Activated CD8-positive, alpha-beta memory T cell treated with anti-CD3 and anti-CD28 coated beads, Interleukin-2, amount 50 U/mL, for 24 hours (primary cell): ENCODE results near the gene SCLY.

ENCODE experiments used
- DNase-seq: peaks from one replicate; pipeline ENCODE4 v3.0.0-alpha.2; 2020; ENCODE audit errors: extremely low read depth

The SCLY gene

DNA sequence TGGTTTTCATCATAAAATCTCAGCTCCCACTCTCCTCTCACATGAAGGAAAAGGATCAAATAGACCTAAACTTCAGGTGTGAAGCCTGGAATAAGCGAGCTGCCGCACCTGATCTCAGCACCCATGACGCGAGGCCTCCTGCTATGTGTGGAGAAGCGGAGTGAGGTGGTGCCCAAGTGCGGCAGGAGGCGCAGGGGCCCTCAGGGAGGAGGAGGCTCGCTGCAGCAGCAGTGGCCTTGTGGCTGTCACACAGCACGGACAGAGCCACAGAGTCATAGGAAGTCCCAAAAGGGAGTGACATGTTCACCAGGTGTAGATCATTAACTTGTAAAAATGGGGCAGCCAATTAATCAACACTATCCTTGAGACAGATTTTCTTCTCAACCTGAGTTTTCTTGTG, 9.1 kb downstream of the SCLY start:
- DNase-seq, result no peak

DNA sequence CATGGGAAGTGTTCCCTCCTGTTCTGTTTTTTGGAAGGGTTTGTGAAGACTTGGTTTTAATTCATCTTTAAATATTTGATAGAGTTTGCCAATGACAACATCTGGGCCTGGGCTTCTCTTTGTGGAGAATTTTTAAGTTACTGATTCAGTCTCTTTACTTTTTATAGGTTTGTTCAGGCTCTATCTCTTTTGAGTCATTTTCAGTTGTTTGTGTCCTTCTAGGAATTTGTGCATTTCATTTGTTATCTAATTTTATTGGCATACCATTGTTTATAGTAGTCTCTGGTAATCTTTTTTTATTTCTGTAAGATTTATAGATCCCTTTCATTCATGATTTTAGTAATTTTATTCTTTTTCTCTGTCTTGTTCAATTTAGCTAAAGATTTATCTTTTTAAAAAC, 14.6 kb downstream of the SCLY start:
- no peak for DNase-seq

DNA sequence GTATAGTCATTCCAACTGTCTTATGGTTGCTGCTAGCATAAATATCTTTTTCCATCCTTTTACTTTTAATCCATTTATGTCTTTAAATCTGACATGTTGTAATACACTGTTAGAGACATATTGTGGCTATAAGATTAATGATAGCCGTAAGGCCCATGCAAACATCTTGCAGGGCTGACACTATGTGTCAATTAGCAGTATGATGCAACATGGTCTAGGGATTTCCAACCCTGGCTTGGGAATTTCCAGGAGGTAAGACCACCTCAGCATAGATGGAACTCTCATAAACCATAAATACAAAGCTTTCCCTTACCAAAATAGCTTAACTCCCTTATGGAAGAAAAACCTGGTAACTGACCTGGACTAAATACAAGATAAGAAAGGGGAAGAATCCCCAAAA, 16.5 kb downstream of the SCLY start:
- DNase-seq, result no peak

DNA sequence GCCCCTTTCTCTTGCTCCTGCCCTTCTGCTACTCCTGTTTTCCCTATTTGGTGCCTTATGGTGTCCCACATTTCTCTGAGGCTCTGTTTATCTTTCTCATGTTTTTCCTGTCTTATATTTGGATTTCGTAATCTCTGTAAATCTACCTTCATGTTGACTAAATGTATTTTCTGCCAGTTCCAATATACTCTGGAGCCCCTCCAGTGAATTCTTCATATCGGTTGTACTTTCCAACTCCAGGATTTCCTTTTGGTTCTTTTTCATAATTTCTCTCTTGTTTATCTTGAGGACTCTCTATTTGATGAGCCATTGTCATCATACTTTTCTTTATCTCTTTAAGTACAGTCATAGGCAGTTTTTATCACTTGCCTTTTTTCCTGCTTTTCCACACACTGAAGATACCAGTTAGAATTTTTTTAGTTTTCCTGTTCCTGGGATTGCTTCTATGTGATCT, 19.1 kb downstream of the SCLY start:
- no peak for DNase-seq

DNA sequence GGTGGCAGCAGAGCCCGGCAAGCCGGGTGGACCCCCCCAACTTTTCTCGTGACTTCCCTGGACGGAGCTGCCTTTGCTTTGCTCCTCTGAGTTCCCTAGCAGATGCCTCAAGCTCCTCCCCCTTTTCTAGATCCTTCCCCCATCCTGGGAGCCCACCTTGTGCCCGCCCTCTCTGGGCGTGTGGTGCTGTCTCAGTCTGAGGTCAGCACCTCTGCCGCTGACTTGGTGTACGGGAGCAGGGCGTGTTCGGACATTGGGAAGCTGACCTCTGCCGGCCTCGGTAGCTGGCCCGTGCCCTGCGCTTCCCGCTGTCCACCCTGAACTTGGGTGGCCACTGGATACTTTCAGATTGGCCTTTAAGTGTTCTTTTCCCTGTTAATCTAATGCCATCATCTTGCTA, 19.7 kb downstream of the SCLY start:
- DNase-seq, result no peak

DNA sequence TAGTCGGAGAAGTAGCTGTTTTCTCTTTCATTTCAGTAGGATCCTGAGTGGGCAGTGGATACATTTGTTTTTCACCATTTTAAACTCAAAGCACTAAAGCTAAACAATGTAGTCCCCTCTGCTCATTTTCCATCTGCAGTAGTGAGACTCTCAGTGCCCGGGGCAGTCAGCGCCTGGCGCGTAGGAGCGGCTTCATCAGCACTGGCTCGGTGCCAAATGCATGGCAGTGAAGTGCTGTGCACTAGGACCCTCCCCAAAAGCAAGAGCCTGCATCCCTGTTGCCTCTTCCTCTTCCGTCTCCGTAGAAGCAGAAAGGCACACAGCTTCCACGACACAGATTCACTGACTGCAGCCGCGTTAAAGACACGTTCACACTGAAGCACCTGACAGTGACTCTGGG, 20.3 kb downstream of the SCLY start:
- no peak for DNase-seq

DNA sequence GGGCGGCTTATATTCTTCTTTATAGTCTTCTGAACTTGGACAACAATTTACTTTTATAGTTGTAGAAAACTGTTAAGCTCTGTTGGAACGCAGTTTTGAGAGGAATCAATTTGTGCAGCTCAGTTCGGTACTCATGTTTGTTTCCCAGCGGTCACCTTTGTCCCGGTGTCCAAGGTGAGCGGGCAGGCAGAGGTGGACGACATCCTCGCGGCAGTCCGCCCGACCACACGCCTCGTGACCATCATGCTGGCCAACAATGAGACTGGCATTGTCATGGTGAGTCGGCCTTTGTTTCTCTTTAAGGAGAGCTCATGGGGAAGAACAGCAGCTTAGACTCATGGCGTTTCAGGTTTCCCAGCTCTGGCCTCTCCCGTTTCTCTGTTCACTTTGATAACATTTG, 20.8 kb downstream of the SCLY start:
- no peak for DNase-seq

DNA sequence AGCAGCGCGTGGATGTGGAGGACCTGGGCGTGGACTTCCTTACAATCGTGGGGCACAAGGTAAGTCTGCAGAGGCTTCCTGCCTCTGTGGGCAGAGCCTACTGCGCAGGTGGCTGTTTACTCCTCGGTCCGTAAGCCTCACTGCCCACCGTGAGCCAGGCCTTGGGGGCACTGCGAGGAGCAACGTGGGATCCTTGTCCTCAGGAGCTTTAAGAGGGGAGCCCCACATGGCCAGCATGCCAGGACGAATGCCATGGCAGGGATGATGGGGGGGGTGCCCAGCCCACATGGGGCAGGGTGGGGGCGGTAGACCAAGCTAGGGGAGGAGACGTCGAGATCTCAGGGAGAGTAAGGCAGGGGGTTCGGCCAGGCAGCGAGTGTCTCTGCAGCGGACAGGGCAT, 21.4 kb downstream of the SCLY start:
- no peak for DNase-seq

DNA sequence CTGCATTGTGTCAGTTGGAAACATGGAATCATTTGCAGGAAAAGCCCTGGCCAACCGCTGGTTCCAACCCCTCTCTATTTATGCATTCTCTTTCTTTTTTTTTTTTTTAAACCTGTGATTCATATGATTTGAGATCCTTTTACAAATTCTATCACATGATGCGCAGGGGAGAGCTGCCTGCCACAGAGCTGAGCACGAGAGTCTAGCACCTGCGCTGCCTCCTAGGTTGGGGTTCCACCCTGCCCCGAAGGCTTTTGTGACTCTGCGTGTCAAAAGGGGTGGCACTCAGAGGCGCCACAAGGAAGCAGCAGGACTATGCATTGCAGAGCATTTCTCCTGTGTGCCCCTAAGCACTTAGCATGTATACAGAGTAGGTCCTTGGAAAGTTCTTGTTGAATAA, 22.0 kb downstream of the SCLY start:
- no peak for DNase-seq

DNA sequence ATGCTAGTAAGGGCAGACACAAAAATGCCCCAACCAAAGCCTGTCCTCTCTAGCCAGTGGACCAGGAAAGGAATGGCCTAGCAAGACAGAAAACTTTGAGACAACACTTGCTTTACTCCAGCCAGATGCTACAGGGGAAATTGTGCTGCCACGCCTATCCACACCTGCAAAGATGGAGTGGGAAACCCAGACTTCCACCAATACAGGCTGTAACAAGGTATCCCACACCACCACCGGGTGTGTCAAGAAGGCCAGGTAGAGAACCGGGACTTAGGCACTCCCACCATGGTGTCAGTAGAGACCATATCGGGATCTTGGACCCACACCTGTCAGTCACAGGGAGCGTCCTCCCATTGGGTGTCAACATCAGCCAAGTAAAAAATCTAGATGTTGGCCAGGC, 23.1 kb downstream of the SCLY start:
- DNase-seq, result no peak

DNA sequence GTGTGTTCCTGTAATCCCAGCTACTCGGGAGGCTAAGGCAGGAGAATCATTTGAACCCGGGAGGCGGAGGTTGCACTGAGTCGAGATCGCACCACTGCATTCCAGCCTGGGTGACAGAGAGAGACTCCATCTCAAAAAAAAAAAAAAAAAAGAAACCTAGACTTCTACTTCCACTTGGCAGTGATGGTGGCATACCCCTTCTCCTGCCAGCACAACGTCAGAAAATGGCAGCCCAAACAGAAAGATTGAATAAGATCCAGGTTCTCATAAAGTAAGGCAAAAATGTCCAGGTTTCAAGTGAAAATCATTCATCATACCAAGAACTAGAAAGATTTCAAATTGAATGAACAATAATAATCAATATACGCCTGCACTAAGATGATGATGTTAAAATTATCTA, 24.0 kb downstream of the SCLY start:
- DNase-seq, result no peak

DNA sequence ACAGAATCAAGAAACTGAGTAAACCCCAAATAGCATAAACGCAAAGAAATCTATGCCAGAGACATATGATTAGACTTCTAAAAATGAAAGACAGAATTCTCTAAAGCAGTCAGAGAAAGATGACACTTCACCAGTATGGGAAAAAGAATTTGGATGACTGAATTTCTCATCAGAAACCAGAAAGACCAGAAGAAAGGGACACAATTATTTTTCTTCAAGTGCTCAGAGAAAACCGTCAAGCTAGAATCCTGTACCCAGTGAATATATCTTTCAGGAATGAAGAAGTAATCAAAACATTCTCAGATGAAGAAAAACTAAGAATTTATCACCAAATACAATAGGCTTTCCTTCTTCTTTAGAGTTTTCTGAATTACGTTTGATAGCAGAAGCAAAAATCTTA, 25.1 kb downstream of the SCLY start:
- no peak for DNase-seq

DNA sequence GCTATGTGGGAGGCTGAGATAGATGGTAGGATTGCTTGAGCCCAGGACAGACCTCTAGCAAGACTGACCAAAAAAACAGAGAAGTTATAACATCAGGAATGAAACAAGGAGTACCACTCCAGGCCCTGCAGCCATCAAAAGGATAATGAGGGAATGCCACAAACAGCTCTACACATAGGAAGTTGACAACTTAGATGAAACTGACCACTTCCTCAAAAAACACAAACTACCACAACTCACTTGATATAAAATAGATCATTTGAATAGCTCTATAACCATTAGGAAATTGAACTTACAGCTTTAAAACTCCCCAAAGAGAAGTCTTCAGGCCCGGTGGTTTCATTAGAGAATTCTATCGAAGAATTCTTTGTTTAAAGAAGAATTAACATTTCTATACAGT, 26.4 kb downstream of the SCLY start:
- no peak for DNase-seq

DNA sequence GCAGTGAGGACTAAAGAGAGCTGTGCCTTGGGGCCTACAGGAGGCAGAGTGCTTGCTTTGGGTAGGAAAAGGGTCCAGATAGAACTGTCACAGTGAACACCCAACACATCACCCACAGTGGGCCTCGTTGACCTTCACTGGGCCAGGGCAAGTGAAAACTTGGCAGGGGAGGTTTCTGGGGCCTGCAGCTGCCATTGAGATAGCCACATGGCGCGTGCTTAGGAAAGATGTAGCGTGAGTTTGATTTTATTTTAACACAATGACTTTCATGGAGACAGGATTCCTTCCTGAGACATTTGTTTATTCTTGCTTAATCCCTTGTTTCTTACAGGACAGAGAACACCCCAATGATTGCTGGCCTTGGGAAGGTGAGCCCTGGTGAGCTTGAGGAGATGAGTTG, 30.1 kb downstream of the SCLY start:
- no peak for DNase-seq

DNA sequence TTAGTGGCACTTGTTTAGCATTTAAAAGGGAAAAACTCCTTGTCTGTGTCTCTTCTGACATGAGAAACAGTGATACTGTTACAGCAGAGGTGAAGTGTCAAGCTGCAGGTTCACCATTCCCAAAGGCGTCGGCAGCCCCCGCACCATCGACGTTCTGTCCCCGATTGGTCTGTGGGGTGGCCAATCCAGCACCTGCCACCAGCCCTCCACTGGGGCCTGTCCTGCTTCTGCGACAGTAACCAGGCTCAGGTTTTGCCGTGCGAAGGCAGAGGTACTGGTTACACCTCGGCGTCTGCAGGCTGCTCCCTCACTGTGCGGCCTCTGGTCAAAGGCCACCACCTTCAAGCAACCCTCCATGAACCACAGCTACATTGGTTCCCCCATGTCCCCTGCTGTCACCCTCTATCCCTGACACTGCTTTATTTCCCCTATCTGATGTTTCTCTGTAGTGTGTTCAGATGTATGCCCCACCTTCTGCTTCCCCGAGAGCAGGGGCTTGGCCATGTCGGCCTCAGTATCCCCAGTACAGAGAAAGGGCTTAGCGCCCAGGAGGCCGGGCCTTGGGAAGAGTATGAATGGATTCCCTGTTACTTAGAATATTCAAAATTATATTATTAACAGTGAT, 30.7 kb downstream of the SCLY start:
- DNase-seq, result no peak

DNA sequence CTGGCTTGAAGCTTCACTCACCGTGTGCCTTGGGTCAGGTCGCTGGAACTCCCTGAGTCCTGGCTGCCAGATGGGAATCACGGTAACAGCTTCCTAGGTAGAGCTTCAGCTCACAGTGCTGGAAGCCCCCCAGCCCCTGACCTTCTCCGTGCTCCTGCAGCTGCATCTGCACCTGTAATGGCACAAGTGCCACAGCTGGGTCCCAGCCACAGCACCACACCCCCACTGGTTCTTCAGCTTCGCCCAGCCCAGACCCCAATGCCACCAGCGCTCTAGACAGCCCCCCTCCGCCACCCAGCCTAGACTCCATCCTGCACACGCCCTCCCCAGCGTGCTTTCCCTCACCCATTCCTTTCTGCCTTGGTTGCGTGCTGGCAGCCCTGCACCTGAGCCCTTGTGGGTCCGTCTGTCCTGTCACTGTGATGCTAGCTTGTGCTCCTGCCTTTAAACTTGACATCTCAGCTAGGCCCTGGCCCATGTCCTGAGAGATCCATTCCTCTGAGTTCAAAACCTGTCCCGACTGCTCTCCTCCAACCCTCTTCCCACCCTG, 31.8 kb downstream of the SCLY start:
- DNase-seq, result no peak

DNA sequence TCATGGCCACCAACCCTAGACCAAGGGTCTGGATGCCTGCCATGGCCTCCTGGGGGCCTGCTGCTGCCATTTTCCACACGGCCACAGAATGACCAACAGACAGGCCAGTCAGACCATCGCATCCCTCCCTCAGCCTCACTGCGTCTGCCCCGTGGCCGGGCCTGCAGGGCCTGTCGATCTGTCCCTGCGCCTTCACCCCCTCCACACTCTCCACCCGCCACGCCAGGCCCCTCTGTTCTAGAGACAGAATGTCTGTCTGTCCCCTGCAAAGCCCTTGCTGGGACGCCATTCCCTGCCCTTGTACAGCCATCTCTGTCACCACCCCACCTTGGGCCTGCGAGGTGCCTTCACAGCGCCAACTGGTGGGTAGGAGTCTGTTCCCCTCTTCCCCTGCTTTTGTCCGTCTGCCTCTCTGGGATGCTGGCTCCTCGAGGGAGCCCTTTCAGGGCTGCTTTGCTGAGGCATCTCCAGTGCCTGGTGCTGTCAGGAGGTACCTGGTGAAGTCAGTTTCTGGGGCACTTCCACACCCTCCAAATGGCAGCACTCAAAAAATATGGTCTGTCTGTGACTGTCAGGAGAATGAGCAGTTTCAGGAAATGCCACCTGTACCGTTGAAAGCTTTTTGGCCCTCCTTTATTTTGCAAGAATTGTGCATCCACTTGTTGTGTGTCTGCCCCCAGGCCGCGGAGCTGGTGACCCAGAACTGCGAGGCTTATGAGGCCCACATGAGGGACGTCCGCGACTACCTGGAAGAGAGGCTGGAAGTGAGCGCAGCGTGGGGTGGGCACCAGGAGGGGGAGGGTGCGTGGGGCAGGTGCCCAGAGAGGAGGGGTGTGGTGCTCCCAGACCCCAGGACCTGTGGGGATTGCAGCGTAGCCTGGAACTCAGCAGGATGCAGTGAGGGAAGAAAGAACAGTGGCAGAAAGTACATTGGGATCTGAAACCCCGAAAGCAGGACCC, 32.7 kb downstream of the SCLY start:
- no peak for DNase-seq

DNA sequence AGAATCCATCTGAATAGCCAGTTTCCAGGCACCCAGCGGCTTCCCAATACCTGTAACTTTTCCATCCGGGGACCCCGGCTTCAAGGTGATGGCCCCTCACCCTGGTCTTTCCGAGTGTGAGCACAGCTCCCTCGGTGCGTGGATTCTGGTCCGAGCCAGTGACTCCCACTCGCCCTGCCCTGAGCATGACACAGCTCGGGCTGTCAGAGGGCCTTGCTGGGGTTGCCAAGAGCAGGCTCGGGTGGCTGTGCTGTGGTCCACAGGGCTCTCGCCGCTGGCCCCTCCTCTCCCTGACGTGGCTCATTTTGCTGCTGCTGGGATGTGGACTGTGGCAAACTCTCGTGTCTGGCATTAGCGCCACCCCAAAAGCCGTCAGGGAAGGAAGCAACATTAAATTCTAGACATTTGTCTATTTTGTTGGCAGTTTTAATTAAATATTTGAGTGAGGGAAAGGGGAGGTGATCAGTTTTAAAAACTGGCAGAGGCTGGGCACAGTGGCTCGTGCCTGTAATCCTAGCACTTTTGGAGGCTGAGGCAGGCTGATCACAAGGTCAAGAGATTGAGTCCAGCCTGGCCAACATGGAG, 33.7 kb downstream of the SCLY start:
- DNase-seq, result no peak

DNA sequence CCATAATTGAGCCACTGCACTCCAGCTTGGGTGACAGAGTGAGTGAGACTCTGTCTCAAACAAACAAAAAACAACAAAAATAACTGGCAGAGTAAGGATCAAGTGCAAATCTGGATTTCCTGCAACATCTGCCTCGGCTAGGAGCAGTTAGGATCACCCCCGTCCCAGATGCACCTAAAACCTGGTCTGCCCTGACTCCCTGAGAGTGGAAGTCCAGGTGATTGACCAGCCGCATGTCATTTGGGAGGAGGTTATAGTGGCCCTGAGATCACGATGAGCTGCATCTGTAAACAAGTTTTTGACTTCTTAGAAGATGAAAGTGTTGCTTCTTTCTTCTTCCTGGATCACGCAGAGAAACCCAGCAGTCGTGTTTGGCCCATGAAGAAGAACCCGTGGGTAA, 34.3 kb downstream of the SCLY start:
- DNase-seq, result no peak

DNA sequence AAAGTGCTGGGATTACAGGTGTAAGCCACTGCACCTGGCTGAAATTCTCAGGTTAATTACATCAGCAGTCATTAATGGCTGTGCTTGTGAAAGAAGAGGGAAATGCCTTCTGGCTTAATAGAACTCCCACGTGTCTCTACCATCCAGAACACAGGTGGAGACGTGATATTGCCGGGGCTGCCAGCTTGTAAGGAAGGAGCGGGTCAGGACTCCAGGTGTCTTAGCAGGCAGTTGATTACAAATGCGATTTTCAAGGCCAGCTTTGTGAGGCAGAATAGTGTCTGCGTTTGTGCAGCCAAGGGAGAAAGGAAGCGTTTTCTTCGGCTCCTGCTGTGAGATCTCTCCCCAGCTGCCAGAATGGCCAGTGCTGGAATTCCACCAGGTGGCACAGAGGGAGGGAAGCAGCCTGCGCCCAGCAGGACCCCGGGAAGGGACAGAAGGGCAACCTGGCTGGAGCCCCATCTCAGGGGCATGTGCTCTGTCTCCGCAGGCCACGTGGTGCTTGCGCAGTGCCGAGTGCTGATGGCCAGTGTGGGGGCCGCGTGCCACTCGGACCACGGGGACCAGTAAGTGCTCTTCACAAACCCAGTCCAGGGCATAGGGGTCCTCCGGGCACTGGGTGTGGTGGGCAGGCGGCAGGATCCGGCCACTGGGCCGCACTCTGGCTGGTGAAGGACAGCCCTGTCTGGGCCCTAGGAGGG, 35.7 kb downstream of the SCLY start:
- DNase-seq, result no peak

DNA sequence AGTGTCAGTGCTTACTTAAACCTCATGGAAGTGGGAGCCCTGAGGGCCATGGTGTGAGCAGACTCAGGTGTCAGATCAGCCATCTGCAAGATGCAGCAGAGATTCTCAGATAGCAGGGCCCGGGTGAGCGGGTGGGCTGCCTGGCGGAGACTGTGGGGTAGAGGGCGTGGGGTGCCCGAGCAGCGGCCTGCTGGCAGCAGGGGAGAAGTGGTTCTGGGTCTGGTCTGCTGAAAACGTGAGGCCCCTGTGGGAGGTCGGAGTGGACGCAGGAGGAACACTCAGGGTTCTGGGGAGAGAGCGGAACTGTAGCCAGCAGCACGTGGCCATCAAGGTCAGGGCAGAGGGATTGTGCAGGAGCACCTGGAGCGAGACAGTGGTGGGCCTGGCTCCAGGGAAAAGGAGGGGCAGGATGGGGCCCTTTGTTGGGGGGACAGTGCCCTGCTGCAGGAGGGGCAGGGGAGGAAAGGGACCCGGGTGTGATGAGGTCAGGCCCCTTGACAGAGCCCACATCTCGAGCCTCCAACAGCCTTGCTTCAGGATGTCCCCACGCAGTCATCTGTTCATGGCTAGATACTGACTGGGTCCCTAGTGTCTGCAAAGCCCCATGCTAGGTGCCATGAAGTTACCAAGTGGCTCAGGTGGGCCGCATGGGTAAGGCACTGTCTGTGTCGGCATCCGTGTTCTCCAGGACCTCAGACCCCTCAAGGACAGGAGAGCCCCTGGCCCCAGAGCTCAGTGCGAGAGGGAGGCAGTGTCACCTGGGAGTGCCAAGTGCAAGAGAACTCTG, 36.6 kb downstream of the SCLY start:
- DNase-seq, result no peak
